CD4-positive, alpha-beta T cell treated with Interleukin-6 at 100 ng/mL for 8 hours (primary cell): Measurements from ENCODE around the gene TMEM140.
"Not testable (repeated sequence)": the region's sequence is repeated elsewhere in the genome, so short reads cannot be mapped to it uniquely, and the experiment has no call there.

Experiments
- DNase-seq: peaks from one replicate; pipeline ENCODE4 v3.0.0-alpha.2; 2020; ENCODE audit warnings: mixed read lengths, low spot score

The TMEM140 gene

GRCh38 chr7:135195156-135195555 lies 47.3 kb downstream of the TMEM140 start:
- DNase-seq = no peak

GRCh38 chr7:135195968-135196629 lies 48.2 kb downstream of the TMEM140 start:
- no peak for DNase-seq

- no peak for DNase-seq
These were observed 49.5 kb downstream of the TMEM140 start for GRCh38 chr7:135197343-135197742.

- DNase-seq = no peak
These were observed 50.2 kb downstream of the TMEM140 start for GRCh38 chr7:135197906-135198655.

GRCh38 chr7:135199439-135199838 lies 51.6 kb downstream of the TMEM140 start:
- no peak for DNase-seq

GRCh38 chr7:135200821-135201331 lies 53.0 kb downstream of the TMEM140 start:
- no peak for DNase-seq

- DNase-seq = no peak
These were observed 53.5 kb downstream of the TMEM140 start for GRCh38 chr7:135201350-135201749.

- DNase-seq = no peak
These were observed 56.5 kb downstream of the TMEM140 start for GRCh38 chr7:135204341-135204749.

- no peak for DNase-seq
These were observed 57.0 kb downstream of the TMEM140 start for GRCh38 chr7:135204876-135205275.

GRCh38 chr7:135205850-135206249 lies 58.0 kb downstream of the TMEM140 start:
- no peak for DNase-seq

- no peak for DNase-seq
These were observed 59.1 kb downstream of the TMEM140 start for GRCh38 chr7:135206941-135207391.

- DNase-seq = no peak
These were observed 59.7 kb downstream of the TMEM140 start for GRCh38 chr7:135207406-135208101.

GRCh38 chr7:135208102-135208793 lies 60.4 kb downstream of the TMEM140 start:
- no peak for DNase-seq

- no peak for DNase-seq
These were observed 61.5 kb downstream of the TMEM140 start for GRCh38 chr7:135209225-135209834.

- no peak for DNase-seq
These were observed 63.0 kb downstream of the TMEM140 start for GRCh38 chr7:135210888-135211178.

GRCh38 chr7:135211179-135211945 lies 63.5 kb downstream of the TMEM140 start, which contains the start of gene WDR91:
TSS of gene WDR91 (minus strand) at chr7:135211526. CDS start at chr7:135211502, 24 bp downstream.
- DNase-seq = peak; percentile 97

GRCh38 chr7:135211946-135212685 lies 64.2 kb downstream of the TMEM140 start:
- DNase-seq = not testable (repeated sequence)

- no peak for DNase-seq
These were observed 66.0 kb downstream of the TMEM140 start for GRCh38 chr7:135213831-135214230.

GRCh38 chr7:135215180-135215579 lies 67.3 kb downstream of the TMEM140 start:
- no peak for DNase-seq

- DNase-seq = no peak
These were observed 67.8 kb downstream of the TMEM140 start for GRCh38 chr7:135215698-135216097.
